NT2/D1 (cell line): ENCODE measurements around the gene TNFRSF12A.
"Not testable (repeated sequence)": the region's sequence is repeated elsewhere in the genome, so short reads cannot be mapped to it uniquely, and the experiment has no call there.

ENCODE experiments used
- SUZ12 ChIP-seq: IDR thresholded peaks from 2 replicates; pipeline ENCODE4 v1.6.1; 2011; ENCODE audit not compliant: insufficient read length, insufficient read depth; ENCODE audit errors: extremely low read depth
- YY1 ChIP-seq: IDR thresholded peaks from 2 replicates; pipeline ENCODE4 v1.6.1; 2011; ENCODE audit not compliant: insufficient read length, insufficient read depth
- ZNF274 ChIP-seq: IDR thresholded peaks from 2 replicates; pipeline ENCODE4 v1.6.1; 2011; ENCODE audit warnings: mild to moderate bottlenecking, low read depth, low read length

GRCh38 chr16:3069146-3069545 lies 49.0 kb downstream of the TNFRSF12A start:
- TF ChIP-seq YY1, ZNF274, SUZ12: not testable (repeated sequence)
